Stimulated activated CD8-positive, alpha-beta memory T cell treated with anti-CD3 and anti-CD28 coated beads, Interleukin-7, amount 100 ng/mL, for 48 hours (primary cell): ENCODE measurements around the gene LKAAEAR1.
"Not testable (repeated sequence)": the region's sequence is repeated elsewhere in the genome, so short reads cannot be mapped to it uniquely, and the experiment has no call there.

Experiments
- DNase-seq, 2 donors: peaks; one replicate each; pipeline ENCODE4 v3.0.0-alpha.2; 2020; ENCODE audit warnings: low read depth in 1 of 2; ENCODE audit errors: extremely low read depth in 1 of 2

LKAAEAR1 gene, protein sequence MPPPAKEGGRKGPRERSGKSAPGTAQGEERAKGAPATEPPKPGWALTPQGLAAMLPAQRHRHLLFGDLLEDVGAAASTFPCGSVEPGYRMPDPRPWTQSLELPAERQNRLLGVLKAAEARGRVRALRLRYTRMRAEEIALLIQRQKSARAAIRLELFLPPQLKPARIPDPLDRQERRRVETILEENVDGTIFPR

GRCh38 chr20:64083804-64084684 lies at the start of gene LKAAEAR1:
Gene LKAAEAR1 (minus strand): TSS chr20:64084398. CDS start chr20:64084219, 179 bp downstream.
- DNase-seq: no peak

GRCh38 chr20:64131406-64131805 lies 47.2 kb upstream of the LKAAEAR1 start:
- no peak for DNase-seq

GRCh38 chr20:64130876-64131275 lies 46.7 kb upstream of the LKAAEAR1 start:
- DNase-seq: no peak

DNA sequence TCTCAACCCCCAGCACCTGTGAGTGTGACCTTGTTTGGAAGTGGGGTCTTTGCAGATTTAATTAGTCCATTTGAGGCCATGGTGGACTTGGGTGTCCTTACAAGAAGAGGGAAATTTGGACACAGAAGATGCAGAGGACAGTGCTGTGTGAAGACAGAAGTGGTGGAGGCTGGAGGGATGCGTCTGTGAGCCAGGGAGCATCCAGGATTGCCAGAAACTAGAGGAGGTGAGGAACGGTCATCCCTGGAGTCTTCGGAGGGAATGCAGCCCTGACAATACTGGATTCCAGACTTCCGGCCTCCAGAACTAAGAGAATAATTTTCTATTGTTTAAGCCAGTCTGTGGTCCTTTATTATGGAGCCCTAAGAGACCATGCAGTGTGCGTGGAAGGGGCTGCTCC lies 46.1 kb upstream of the LKAAEAR1 start:
- DNase-seq: no peak

DNA sequence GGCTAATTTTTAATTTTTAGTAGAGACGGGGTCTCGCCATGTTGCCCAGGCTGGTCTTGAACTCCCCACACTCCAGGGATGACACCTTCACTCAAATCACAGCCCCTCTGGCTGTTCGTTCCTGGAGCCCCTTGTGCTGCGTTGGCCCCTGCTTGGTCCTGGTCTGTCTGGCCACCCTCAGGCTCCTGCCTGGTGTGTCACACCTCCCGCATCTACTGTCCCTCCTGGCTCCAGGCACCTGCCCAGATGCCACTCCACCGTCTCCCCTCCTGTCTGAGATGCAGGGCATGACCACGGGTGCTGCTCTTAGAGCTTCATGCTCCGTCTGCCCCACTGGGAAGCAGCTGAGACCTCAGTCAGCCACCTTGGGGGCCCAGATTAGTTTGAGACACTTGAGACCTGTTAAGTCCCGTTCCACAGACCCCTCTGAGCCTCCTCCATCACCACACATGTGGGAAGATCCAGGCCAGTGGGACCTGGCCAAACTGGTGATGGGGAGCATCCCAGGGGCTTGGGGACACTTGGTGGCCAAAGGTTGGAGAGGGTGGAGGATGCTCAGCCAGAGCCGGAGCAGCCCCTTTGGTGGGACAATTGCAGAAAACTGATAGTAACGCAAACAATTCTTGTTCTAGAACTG lies 45.1 kb upstream of the LKAAEAR1 start:
- DNase-seq: no peak

DNA sequence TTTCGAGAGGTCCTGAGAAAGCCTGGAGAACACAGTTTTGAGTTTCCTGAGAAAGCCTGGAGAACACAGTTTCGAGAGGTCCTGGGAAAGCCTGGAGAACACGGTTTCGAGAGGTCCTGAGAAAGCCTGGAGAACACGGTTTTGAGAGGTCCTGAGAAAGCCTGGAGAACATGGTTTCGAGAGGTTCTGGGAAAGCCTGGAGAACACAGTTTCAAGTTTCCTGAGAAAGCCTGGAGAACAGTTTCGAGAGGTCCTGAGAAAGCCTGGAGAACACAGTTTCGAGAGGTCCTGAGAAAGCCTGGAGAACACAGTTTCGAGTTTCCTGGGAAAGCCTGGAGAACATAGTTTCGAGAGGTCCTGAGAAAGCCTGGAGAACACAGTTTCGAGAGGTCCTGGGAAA lies 39.3 kb upstream of the LKAAEAR1 start:
- DNase-seq: not testable (repeated sequence)

GRCh38 chr20:64122927-64123326 lies 38.7 kb upstream of the LKAAEAR1 start:
- DNase-seq: not testable (repeated sequence)

- DNase-seq: no peak
Observed at GRCh38 chr20:64121586-64121985, 37.4 kb upstream of the LKAAEAR1 start.

DNA sequence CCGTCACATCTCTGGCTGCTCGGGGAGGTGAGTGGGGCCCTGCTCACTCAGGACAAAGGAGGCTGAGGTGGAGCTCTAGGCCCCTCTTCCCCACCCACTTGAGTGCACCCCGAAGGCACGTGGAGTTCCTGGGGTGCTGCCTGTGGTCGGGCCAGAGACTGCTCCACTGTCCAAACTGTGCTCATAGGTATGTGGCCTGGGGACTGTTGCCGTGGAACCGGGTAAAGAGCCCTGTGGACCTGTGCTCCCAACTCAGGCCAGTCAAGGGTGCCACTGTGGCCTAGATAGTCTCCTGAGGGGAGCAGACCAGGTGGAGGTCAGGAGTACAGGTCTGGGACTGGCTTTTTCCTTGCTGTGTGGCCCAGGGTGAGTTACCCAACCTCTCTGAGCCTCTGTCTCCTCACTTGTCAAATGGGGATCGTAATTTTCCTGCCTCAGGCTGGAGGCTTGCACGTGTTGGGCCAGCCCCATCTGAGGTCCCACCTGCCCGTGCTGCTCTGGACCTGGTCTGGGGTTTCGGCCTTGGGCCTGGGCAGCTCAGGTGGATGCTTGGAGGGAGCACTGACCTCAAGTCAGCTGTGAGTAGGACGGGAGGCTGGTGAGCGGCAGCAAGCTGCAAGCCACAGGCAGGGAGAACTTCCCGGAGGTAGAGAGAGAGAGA lies 35.6 kb upstream of the LKAAEAR1 start:
- no peak for DNase-seq

- no peak for DNase-seq
Observed at GRCh38 chr20:64119301-64119680, 35.1 kb upstream of the LKAAEAR1 start.

DNA sequence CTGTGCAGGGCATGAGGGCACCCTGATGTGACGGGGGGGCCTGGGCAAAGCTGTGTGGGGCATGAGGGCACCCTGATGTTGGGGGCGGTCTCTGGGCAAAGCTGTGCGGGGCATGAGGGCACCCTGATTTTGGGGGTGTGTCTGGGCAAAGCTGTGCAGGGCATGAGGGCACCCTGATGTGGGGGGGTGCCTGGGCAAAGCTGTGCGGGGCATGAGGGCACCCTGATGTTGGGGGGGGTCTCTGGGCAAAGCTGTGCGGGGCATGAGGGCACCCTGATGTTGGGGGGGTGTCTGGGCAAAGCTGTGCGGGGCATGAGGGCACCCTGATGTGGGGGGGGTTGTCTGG lies 33.2 kb upstream of the LKAAEAR1 start:
- DNase-seq: not testable (repeated sequence)

GRCh38 chr20:64116541-64117431 lies 32.6 kb upstream of the LKAAEAR1 start:
- DNase-seq: no peak

DNA sequence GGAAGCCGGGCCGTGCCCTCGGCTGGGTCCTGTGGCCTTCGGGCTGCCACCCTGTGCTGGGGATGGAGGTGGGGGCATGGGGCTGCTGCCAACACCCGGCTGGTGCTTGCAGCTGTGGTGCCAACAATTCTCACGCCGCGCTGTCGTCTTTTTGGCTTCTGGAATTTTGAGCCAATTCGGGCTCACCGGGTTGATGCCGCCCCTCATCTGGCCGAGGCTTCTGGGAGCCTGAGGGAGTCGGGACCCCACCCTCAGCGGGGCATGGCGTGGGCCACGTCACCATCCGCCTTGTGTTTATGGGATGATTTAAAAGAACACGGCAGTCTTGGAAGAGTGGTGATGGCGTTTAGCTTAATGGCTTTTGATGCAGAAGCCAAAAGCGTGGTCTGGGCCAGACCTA lies 31.8 kb upstream of the LKAAEAR1 start:
- no peak for DNase-seq

DNA sequence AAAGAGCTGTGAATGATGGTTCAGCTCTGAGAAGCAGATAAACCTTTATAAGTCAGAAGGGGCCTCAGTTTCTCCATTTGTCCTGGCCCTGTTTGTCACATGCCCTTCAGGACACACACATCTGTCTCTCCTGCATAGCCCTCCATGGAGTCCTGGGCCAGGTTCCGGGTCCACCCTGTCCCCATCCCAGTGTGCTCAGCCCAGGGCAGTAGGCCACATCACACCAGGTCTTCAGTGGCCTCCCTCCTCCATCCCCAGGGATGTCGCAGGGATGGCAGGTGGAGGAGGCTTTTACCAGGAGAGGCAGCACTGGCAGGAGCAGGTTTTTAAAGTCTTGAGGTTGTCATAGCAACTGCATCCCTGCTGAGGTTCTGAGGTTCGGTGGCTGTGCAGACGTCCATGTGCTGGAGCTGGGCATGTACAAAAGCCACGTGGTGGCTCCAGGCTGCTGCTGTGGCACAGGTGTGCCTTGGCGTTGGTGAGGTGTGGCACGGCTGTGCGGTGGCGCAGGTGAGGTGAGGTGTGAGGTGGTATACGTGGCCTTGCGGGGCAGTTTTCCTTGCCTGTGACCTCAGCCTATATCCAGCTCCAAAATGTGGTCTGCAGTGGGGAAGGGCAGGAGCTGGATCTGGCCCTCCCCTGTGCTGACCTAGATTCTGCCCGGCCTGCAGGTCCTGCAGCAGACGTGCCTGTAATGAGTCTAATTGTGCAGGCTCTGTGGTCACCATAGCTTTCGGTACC lies 31.1 kb upstream of the LKAAEAR1 start:
- no peak for DNase-seq

GRCh38 chr20:64114356-64114971 lies 30.3 kb upstream of the LKAAEAR1 start:
- DNase-seq: no peak

DNA sequence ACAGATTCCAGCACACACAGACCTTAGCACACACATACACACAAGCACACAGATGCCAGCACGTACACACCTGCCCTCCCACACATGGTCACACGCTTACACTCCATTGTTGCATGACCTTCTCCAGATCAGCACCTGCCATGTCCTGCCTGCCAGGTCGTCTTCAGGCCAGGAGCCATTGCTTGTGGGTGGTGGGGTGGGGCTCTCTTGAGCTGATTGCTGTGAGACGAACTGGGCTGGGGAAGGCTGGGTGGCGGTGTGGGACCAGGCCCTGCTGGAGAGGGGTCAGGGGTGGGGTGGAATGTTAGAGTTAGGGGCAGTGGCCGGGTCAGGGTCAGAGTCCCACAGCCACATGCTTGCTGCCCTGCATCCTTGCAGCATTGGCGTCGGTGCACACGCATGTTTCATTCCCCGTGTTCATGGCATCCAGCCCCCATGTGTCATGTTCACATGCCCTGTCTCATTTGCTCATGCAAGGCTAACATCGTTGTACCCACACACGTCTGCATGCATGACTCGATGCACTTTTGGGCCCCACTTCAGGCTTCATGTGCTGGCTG lies 29.7 kb upstream of the LKAAEAR1 start:
- no peak for DNase-seq

- DNase-seq: no peak
Observed at GRCh38 chr20:64113444-64113775, 29.2 kb upstream of the LKAAEAR1 start.

- DNase-seq: no peak
Observed at GRCh38 chr20:64112691-64113443, 28.7 kb upstream of the LKAAEAR1 start.
